ENCODE data around the gene HPSE2.

HPSE2 gene

DNA sequence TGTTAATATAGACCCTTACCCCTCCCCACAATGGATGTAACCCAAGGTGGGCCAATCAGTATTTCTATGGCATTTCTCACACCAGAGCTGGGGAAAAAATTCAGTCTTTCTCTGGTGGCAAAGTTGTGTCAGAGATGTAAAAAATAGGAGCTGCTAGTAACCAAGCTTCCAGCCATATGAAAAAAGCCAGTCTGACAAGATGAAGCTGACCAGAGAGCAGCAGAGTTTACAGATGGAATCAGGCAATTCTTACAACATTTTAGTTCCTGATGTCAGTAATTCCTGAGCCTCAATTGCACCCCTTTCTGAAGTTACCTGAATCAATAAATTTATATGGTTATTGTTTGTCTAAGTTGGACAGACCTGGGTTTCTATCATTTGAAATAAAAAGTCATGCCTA, 286.3 kb downstream of the HPSE2 start:
- Histone ChIP-seq H3K27ac (no peak overlapping the region), H3K9me3 (ENCODE audit: low read depth, low read length) (no peaks in the 10 kb centered on the region), H3K9ac (ENCODE audit: insufficient read length) (no peak overlapping the region), H3K4me3 (no peak overlapping the region), H3K36me3 (ENCODE audit: insufficient read depth, low read length) (no peaks in the 10 kb centered on the region)
- TF ChIP-seq EZH2 (IDR thresholded peaks at IDR 0.05) (no peak), FOXP2 (optimal IDR thresholded peaks at IDR 0.05; ENCODE audit: control extremely low read depth, extremely low read length, insufficient read depth) (no peak), POLR2AphosphoS5 (IDR thresholded peaks at IDR 0.05; ENCODE audit: borderline replicate concordance, low read depth, low read length) (no peak)
- no peak for DNase-seq (ENCODE audit: low read depth, low spot score)

DNA sequence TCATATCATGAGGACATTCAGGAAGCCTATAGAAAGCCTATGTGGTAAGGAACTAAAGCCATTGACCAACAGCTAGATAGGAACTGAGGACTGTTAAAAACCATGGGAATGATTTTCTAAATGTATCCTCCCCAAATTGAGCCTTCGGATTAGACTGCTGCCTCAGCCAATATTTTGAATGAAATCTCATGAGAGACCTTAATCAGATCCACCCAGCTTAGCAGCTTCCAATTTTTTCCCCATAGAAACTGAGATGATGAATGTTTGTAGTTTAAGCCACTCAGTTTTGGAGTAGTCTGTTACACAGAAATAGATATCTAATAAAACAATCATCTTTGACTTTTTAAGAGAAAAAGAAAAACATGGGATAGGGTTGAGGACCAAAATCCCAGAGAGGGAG, 292.0 kb downstream of the HPSE2 start:
- Histone ChIP-seq H3K9me3 (ENCODE audit: low read depth, low read length) (no peaks in the 10 kb centered on the region), H3K4me3 (no peak overlapping the region), H3K27ac (no peak overlapping the region), H3K36me3 (ENCODE audit: insufficient read depth, low read length) (no peaks in the 10 kb centered on the region), H3K9ac (ENCODE audit: insufficient read length) (no peak overlapping the region)
- no peak for DNase-seq (ENCODE audit: low read depth, low spot score)
- TF ChIP-seq EZH2 (IDR thresholded peaks at IDR 0.05) (no peak), POLR2AphosphoS5 (IDR thresholded peaks at IDR 0.05; ENCODE audit: borderline replicate concordance, low read depth, low read length) (no peak), FOXP2 (optimal IDR thresholded peaks at IDR 0.05; ENCODE audit: control extremely low read depth, extremely low read length, insufficient read depth) (no peak)

DNA sequence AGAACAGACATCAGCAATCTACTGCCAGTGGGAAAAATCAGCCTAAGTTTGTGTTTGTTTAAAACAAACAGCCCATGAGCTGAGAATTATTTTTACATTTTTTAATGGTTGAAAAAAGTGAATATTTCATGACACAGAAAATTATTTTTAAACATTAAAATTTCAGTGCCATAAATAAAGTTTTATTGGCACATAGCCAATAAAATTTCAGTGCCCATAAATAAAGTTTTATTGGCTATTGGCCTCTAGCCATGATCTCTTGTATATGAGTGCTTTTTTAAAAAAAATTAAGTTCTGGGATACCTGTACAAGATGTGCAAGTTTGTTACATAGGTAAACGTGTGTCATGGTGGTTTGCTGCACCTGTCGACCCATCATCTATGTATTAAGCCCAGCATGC, 305.9 kb downstream of the HPSE2 start:
- Histone ChIP-seq H3K9me3 (ENCODE audit: low read depth, low read length) (no peaks in the 10 kb centered on the region), H3K9ac (ENCODE audit: insufficient read length) (no peak overlapping the region), H3K4me3 (no peak overlapping the region), H3K27ac (no peak overlapping the region), H3K36me3 (ENCODE audit: insufficient read depth, low read length) (no peaks in the 10 kb centered on the region)
- DNase-seq (ENCODE audit: low read depth, low spot score) = no peak
- TF ChIP-seq POLR2AphosphoS5 (IDR thresholded peaks at IDR 0.05; ENCODE audit: borderline replicate concordance, low read depth, low read length) (no peak), EZH2 (IDR thresholded peaks at IDR 0.05) (no peak), FOXP2 (optimal IDR thresholded peaks at IDR 0.05; ENCODE audit: control extremely low read depth, extremely low read length, insufficient read depth) (no peak)

DNA sequence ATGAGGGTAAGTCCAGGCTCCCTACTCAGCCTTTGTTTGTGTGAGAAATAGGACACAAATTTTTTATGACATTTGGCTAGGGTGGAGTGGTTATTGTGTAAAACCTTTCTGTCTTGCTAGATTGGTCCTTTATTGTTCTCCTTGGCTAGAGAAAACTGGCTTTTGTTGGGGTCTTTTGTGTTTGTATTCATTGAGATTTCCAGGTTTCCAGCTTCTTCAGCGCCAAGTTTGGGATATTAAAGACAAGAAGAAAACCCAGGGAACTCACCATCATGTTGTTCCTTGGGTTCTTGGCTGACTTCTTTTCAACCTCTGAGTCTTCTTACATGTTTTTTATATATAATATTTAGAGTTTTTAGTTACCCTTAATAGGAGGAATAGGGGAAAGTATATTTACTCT, 310.0 kb downstream of the HPSE2 start:
- Histone ChIP-seq H3K9ac (ENCODE audit: insufficient read length) (no peak overlapping the region), H3K9me3 (ENCODE audit: low read depth, low read length) (no peaks in the 10 kb centered on the region), H3K4me3 (no peak overlapping the region), H3K27ac (no peak overlapping the region), H3K36me3 (ENCODE audit: insufficient read depth, low read length) (no peaks in the 10 kb centered on the region)
- TF ChIP-seq FOXP2 (optimal IDR thresholded peaks at IDR 0.05; ENCODE audit: control extremely low read depth, extremely low read length, insufficient read depth) (no peak), POLR2AphosphoS5 (IDR thresholded peaks at IDR 0.05; ENCODE audit: borderline replicate concordance, low read depth, low read length) (no peak), EZH2 (IDR thresholded peaks at IDR 0.05) (no peak)
- DNase-seq (ENCODE audit: low read depth, low spot score) = no peak

DNA sequence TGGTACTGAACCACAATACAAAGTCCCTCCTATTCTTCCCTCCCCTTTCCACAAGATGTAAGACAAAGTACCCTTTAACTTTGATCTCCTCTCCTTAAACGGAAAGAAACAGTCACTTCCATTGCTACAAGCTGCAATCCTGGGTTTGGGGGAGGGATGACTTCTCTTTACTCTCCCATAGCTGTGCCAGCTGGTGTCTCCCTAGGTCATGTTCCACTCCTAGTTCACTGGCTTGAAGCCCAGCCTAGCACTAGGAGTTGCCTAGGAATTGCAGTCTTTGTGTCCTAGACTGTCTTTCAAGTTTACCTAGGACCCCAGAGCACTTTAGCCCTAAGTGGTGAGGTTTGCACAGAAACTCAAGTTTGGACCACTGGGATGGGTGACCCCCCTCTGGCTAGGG, 311.1 kb downstream of the HPSE2 start:
- TF ChIP-seq FOXP2 (optimal IDR thresholded peaks at IDR 0.05; ENCODE audit: control extremely low read depth, extremely low read length, insufficient read depth) (no peak), POLR2AphosphoS5 (IDR thresholded peaks at IDR 0.05; ENCODE audit: borderline replicate concordance, low read depth, low read length) (no peak), EZH2 (IDR thresholded peaks at IDR 0.05) (no peak)
- H3K36me3 ChIP-seq (ENCODE audit: insufficient read depth, low read length) = no peaks in the 10 kb centered on the region
- no peaks in the 10 kb centered on the region for H3K9me3 ChIP-seq (ENCODE audit: low read depth, low read length)
- no peak overlapping the region for H3K9ac ChIP-seq (ENCODE audit: insufficient read length)
- no peak for DNase-seq (ENCODE audit: low read depth, low spot score)
- H3K27ac ChIP-seq = no peak overlapping the region
- H3K4me3 ChIP-seq = no peak overlapping the region

DNA sequence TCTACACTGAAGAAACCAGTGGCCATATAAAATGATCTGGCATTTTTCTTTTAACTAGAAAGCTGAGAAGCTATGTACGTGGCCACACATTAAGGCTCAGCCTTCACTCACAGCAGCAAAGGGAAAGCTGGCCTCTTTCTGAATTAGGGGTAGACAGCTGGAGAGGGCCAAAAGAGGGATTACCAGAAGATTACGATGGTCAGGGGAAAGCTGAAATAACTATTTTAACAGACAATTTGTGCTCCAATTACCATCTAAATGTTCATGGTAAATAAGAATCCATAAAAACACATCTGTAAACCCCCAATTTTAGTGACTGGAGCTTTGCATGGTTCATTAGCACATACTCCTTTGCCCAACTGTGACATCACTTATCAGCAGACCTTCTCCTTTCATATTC, 314.3 kb downstream of the HPSE2 start:
- Histone ChIP-seq H3K9ac (ENCODE audit: insufficient read length) (no peak overlapping the region), H3K27ac (no peak overlapping the region), H3K36me3 (ENCODE audit: insufficient read depth, low read length) (no peaks in the 10 kb centered on the region), H3K9me3 (ENCODE audit: low read depth, low read length) (no peaks in the 10 kb centered on the region), H3K4me3 (no peak overlapping the region)
- no peak for DNase-seq (ENCODE audit: low read depth, low spot score)
- no peak for TF ChIP-seq EZH2 (IDR thresholded peaks at IDR 0.05)
- no peak for TF ChIP-seq POLR2AphosphoS5 (IDR thresholded peaks at IDR 0.05; ENCODE audit: borderline replicate concordance, low read depth, low read length)
- TF ChIP-seq FOXP2 (optimal IDR thresholded peaks at IDR 0.05; ENCODE audit: control extremely low read depth, extremely low read length, insufficient read depth) = no peak

DNA sequence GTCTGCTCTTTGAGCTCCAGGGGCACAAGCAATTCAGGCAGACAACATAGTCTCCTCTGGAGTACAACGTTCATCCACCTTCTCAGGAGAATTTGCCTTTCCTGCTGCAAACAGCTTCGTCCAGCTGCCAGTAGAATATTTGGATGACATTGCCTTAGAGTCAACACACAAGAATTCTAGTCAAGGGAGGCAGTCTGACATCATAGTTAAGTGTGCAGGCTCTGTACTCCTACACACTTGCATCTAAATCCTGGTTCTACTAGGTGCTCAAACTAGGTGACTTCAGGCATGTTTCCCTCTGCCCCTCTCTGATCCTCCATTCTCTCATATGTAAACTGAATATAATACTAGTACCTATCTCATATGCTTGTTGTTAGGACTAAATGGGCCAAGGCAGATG, 314.8 kb downstream of the HPSE2 start:
- H3K36me3 ChIP-seq (ENCODE audit: insufficient read depth, low read length) = no peaks in the 10 kb centered on the region
- no peak overlapping the region for H3K27ac ChIP-seq
- H3K9ac ChIP-seq (ENCODE audit: insufficient read length) = no peak overlapping the region
- H3K9me3 ChIP-seq (ENCODE audit: low read depth, low read length) = no peaks in the 10 kb centered on the region
- H3K4me3 ChIP-seq = no peak overlapping the region
- DNase-seq (ENCODE audit: low read depth, low spot score) = no peak
- TF ChIP-seq EZH2 (IDR thresholded peaks at IDR 0.05) = no peak
- no peak for TF ChIP-seq POLR2AphosphoS5 (IDR thresholded peaks at IDR 0.05; ENCODE audit: borderline replicate concordance, low read depth, low read length)
- TF ChIP-seq FOXP2 (optimal IDR thresholded peaks at IDR 0.05; ENCODE audit: control extremely low read depth, extremely low read length, insufficient read depth) = no peak

DNA sequence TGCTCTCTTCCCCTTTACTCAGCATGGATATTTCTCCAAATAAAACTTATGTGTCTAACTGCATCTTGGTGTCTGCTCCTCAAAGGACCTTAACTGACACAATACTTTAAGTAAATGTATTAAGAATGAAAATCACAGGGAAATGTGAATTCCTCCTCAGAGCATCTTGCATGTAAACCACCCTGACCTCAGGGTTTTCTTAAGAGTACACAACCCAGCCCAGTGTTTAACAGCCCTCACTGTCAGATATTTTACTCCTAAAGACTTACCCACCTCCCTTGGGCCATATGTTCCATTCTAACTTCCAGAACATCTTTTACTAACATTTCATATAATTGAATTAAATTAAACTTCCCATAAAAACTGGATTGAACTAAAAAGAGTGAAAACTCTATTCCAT, 315.3 kb downstream of the HPSE2 start:
- DNase-seq (ENCODE audit: low read depth, low spot score) = no peak
- Histone ChIP-seq H3K27ac (no peak overlapping the region), H3K36me3 (ENCODE audit: insufficient read depth, low read length) (no peaks in the 10 kb centered on the region), H3K4me3 (no peak overlapping the region), H3K9me3 (ENCODE audit: low read depth, low read length) (no peaks in the 10 kb centered on the region), H3K9ac (ENCODE audit: insufficient read length) (no peak overlapping the region)
- TF ChIP-seq POLR2AphosphoS5 (IDR thresholded peaks at IDR 0.05; ENCODE audit: borderline replicate concordance, low read depth, low read length) (no peak), EZH2 (IDR thresholded peaks at IDR 0.05) (no peak), FOXP2 (optimal IDR thresholded peaks at IDR 0.05; ENCODE audit: control extremely low read depth, extremely low read length, insufficient read depth) (no peak)

DNA sequence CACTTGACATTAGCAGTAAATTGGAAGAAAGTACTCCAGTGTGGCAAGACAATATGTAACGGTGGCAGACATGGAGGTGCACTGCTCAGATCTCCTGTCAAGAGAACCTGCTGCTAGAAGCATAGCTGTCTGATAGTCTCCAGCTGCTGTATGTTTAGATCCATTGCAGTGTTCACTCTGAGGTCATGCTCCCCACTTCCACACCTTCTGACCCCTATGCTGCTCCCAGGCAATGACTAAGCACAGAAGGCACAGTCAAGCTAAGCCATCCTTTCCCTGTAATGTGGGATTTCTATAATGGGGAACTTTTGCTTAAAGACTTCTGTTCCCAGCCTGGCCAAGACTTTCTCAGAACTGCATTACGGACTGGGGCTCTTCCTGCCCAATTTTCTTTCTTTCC, 315.8 kb downstream of the HPSE2 start:
- DNase-seq (ENCODE audit: low read depth, low spot score) = no peak
- TF ChIP-seq POLR2AphosphoS5 (IDR thresholded peaks at IDR 0.05; ENCODE audit: borderline replicate concordance, low read depth, low read length) (no peak), EZH2 (IDR thresholded peaks at IDR 0.05) (no peak), FOXP2 (optimal IDR thresholded peaks at IDR 0.05; ENCODE audit: control extremely low read depth, extremely low read length, insufficient read depth) (no peak)
- H3K4me3 ChIP-seq = no peak overlapping the region
- no peaks in the 10 kb centered on the region for H3K36me3 ChIP-seq (ENCODE audit: insufficient read depth, low read length)
- H3K9me3 ChIP-seq (ENCODE audit: low read depth, low read length) = no peaks in the 10 kb centered on the region
- no peak overlapping the region for H3K27ac ChIP-seq
- H3K9ac ChIP-seq (ENCODE audit: insufficient read length) = no peak overlapping the region
